ENCODE results near the gene ABI1.
A peak's percentile ranks its signal among the peaks of the same experiment; 100 is the strongest.
"Not testable (repeated sequence)": the region's sequence is repeated elsewhere in the genome, so short reads cannot be mapped to it uniquely, and the experiment has no call there.

ABI1 gene

GRCh38 chr10:26860443-26861204 is at the start of gene ABI1:
TSS of gene ABI1 (minus strand) at chr10:26860958. CDS start at chr10:26860863, 95 bp downstream.
- peaks cover 41% of the 10 kb centered on the region for H3K4me1 Mint-ChIP-seq (ENCODE audit: low read depth)
- H3K27me3 Mint-ChIP-seq, result no peaks in the 10 kb centered on the region
- H3K9me3 Mint-ChIP-seq, result no peaks in the 10 kb centered on the region
- H3K4me3 Mint-ChIP-seq, result peak within 1 kb of the TSS; percentile 97
- peak within 1 kb of the TSS; percentile 96 for H3K27ac Mint-ChIP-seq
- H3K36me3 Mint-ChIP-seq (ENCODE audit: low read depth), result peaks cover 16% of the 10 kb centered on the region
- intact Hi-C loops (cut with micrococcal nuclease), result loop anchor here (1.0 to 2.0 kb wide), 2 partner anchors 123 to 294 kb away; partner anchors contain the start of genes MASTL and YME1L1

- Mint-ChIP-seq H3K9me3 (peaks cover 9% of the 10 kb centered on the region), H3K4me3 (no peak overlapping the region)
Measured at GRCh38 chr10:26909753-26910152, 49.0 kb upstream of the ABI1 start.

GRCh38 chr10:26905253-26905781 is 44.6 kb upstream of the ABI1 start:
- H3K9me3 Mint-ChIP-seq, result not testable (repeated sequence)

More at GRCh38 chr10:26909753-26910152, 49.0 kb upstream of the ABI1 start:
- intact Hi-C loops (cut with micrococcal nuclease), result no loop called here
- Mint-ChIP-seq H3K27ac (no peak overlapping the region), H3K27me3 (peaks cover 27% of the 10 kb centered on the region), H3K4me1 (ENCODE audit: low read depth) (peaks cover 8% of the 10 kb centered on the region), H3K36me3 (ENCODE audit: low read depth) (no peaks in the 10 kb centered on the region)

DNA sequence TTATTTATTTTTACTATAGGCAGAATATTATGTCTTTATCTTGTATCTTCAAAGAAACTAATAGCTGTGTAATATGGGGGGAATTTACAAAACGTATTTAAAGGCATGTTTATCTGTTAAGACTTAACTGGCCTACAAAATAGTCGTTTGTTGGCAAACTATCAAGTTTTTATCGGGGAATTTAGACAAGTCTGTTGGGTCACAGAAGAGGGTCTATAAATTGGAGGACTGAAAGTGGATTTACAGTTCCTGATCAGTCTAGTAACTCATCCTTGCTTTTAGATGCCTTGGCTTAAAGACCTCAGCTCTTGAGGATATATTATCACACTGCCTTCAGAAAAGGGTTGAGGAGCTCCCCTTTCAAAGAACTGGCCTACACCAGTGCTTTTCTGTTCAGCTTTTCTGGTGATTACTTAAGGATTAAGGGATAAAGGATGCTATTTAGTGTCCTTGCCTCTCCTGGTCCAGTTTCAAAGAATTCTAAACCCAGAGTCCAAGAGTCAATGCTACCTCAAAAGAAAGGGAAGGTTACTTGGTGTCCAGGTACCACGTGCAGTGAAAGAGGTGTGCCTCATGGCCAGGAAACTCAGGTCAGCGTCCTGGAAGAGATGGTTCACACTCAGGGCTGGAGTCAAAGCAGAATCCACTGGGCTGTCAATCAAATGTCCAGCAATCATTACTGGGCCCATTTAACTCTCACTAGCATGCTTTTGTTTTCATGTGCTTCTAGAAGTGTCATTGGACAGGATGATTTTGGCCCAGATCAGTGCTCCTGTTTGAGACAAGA is 42.9 kb upstream of the ABI1 start:
- Mint-ChIP-seq H3K27me3 (peaks cover 9% of the 10 kb centered on the region), H3K9me3 (peaks cover 9% of the 10 kb centered on the region), H3K4me3 (no peak overlapping the region), H3K4me1 (ENCODE audit: low read depth) (no peaks in the 10 kb centered on the region), H3K27ac (no peak overlapping the region), H3K36me3 (ENCODE audit: low read depth) (no peaks in the 10 kb centered on the region)
- intact Hi-C loops (cut with micrococcal nuclease), result no loop called here

More at GRCh38 chr10:26905253-26905781, 44.6 kb upstream of the ABI1 start:
- intact Hi-C loops (cut with micrococcal nuclease); H3K4me1 Mint-ChIP-seq (ENCODE audit: low read depth); H3K27me3 Mint-ChIP-seq; H3K4me3 Mint-ChIP-seq; H3K27ac Mint-ChIP-seq; H3K36me3 Mint-ChIP-seq (ENCODE audit: low read depth): not testable (repeated sequence)

GRCh38 chr10:26892306-26892923 is 31.7 kb upstream of the ABI1 start:
- H3K27me3 Mint-ChIP-seq; H3K36me3 Mint-ChIP-seq (ENCODE audit: low read depth); intact Hi-C loops (cut with micrococcal nuclease); H3K4me3 Mint-ChIP-seq; H3K27ac Mint-ChIP-seq; H3K4me1 Mint-ChIP-seq (ENCODE audit: low read depth); H3K9me3 Mint-ChIP-seq: not testable (repeated sequence)

GRCh38 chr10:26890956-26891355 is 30.2 kb upstream of the ABI1 start:
- Mint-ChIP-seq H3K27ac (no peak overlapping the region), H3K4me3 (no peak overlapping the region)
- intact Hi-C loops (cut with micrococcal nuclease), result no loop called here

DNA sequence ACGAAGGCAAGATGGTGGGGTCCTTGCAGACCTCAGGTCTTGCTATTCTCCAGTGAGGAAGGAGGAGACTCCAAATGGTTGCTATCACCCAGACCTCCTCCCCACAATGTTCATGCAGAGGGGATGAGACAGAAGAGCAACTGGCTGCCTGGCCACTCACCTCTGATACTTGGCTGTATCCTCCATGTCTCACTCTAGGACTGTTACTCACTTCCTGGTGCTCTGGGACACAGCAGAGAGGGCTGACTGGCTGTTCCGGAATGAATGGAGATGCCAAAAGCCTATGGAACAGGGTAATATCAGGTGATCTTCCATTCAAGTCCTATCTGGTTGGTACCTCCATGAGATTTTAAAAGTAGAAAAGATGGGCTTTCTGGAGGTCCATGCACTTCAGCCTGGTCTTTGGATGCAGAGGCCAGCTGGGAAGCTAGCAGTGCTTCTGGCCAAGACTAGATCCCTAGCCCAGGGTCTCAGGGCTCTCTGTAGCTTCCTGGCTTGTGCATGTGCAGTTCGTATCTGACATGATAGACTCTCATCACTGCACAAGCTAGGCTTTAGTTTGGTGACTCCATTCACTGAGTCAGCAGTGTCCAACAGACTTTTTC is 27.0 kb upstream of the ABI1 start:
- no peaks in the 10 kb centered on the region for H3K9me3 Mint-ChIP-seq
- no peaks in the 10 kb centered on the region for H3K36me3 Mint-ChIP-seq (ENCODE audit: low read depth)
- H3K4me3 Mint-ChIP-seq, result no peak overlapping the region
- no peak overlapping the region for H3K27ac Mint-ChIP-seq
- H3K27me3 Mint-ChIP-seq, result peaks cover 7% of the 10 kb centered on the region
- intact Hi-C loops (cut with micrococcal nuclease), result no loop called here
- H3K4me1 Mint-ChIP-seq (ENCODE audit: low read depth), result no peaks in the 10 kb centered on the region

More at GRCh38 chr10:26890956-26891355, 30.2 kb upstream of the ABI1 start:
- peaks cover 3% of the 10 kb centered on the region for H3K27me3 Mint-ChIP-seq
- H3K9me3 Mint-ChIP-seq, result peaks cover 8% of the 10 kb centered on the region
- H3K36me3 Mint-ChIP-seq (ENCODE audit: low read depth), result no peaks in the 10 kb centered on the region
- H3K4me1 Mint-ChIP-seq (ENCODE audit: low read depth), result no peaks in the 10 kb centered on the region

GRCh38 chr10:26881600-26882331 is 21.0 kb upstream of the ABI1 start:
- intact Hi-C loops (cut with micrococcal nuclease), result loop anchor here (1.0 to 5.0 kb wide), 4 partner anchors 19 to 544 kb away; no protein-coding TSS in a partner anchor
- Mint-ChIP-seq H3K27me3 (peaks cover 12% of the 10 kb centered on the region), H3K4me1 (ENCODE audit: low read depth) (peaks cover 5% of the 10 kb centered on the region), H3K4me3 (no peak overlapping the region), H3K9me3 (no peaks in the 10 kb centered on the region), H3K36me3 (ENCODE audit: low read depth) (no peaks in the 10 kb centered on the region), H3K27ac (no peak overlapping the region)

GRCh38 chr10:26879744-26880143 is 19.0 kb upstream of the ABI1 start:
- intact Hi-C loops (cut with micrococcal nuclease), result loop anchor here (2.0 to 5.0 kb wide), 3 partner anchors 17 to 542 kb away; no protein-coding TSS in a partner anchor
- Mint-ChIP-seq H3K4me1 (ENCODE audit: low read depth) (peaks cover 5% of the 10 kb centered on the region), H3K27ac (no peak overlapping the region), H3K9me3 (no peaks in the 10 kb centered on the region), H3K4me3 (no peak overlapping the region), H3K27me3 (peaks cover 9% of the 10 kb centered on the region), H3K36me3 (ENCODE audit: low read depth) (no peaks in the 10 kb centered on the region)

GRCh38 chr10:26870766-26871165 is 10.0 kb upstream of the ABI1 start:
- intact Hi-C loops (cut with micrococcal nuclease), result no loop called here
- Mint-ChIP-seq H3K27ac (no peak overlapping the region), H3K4me3 (no peak overlapping the region), H3K9me3 (no peaks in the 10 kb centered on the region), H3K4me1 (ENCODE audit: low read depth) (peaks cover 14% of the 10 kb centered on the region), H3K27me3 (no peaks in the 10 kb centered on the region), H3K36me3 (ENCODE audit: low read depth) (no peaks in the 10 kb centered on the region)

- Mint-ChIP-seq H3K4me1 (ENCODE audit: low read depth) (peaks cover 14% of the 10 kb centered on the region), H3K9me3 (no peaks in the 10 kb centered on the region), H3K27me3 (no peaks in the 10 kb centered on the region), H3K4me3 (no peak overlapping the region), H3K36me3 (ENCODE audit: low read depth) (no peaks in the 10 kb centered on the region), H3K27ac (peak overlapping the region; percentile 68)
- intact Hi-C loops (cut with micrococcal nuclease), result no loop called here
Measured at GRCh38 chr10:26869528-26869927, 8.8 kb upstream of the ABI1 start.

DNA sequence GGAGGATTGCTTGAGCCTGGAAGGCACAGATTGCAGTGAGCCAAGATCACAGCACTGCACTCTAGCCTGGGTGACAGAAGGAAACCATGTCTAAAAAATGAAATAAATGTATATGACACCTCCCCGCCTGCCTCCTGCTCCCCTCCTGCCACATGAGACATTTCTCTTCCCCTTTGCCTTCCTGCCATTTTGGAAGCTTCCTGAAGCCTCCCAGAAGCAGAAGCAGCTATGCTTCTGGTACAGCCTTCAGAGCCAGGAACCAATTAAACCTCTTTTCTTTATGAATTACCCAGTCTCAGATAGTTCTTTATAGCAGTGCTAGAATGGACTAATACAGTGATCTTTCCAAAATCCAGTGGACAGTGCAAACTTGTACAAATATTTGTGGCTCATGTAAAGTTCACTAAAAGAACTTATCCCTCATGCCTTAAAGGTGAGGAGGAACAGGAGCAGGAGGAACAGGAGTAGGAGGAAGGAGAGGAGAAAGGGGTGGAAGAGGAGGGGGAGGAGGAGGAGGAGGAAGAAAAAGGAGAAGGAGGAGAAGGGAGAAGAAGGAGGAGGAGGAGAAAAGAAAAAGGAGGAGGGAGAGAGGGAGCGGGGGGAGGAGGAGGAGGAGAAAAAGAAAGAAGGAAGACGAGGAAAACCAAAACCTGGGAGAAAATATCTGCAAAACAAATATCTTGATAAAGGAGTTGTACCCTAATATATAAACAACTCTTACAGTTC is 2.8 kb upstream of the ABI1 start:
- Mint-ChIP-seq H3K9me3 (no peaks in the 10 kb centered on the region), H3K4me3 (no peak overlapping the region), H3K27me3 (no peaks in the 10 kb centered on the region), H3K36me3 (ENCODE audit: low read depth) (peaks cover 16% of the 10 kb centered on the region), H3K27ac (peak overlapping the region; percentile 25), H3K4me1 (ENCODE audit: low read depth) (peaks cover 27% of the 10 kb centered on the region)
- intact Hi-C loops (cut with micrococcal nuclease), result loop anchor here (2.0 kb wide), 1 partner anchor 17 kb away; no protein-coding TSS in a partner anchor
